GM12872 (cell line): ENCODE measurements around the gene KLF6.

Experiments used
- CTCF ChIP-seq: IDR thresholded peaks from 3 replicates; pipeline ENCODE4 v1.5.1; 2011; ENCODE audit warnings: low read depth, mild to moderate bottlenecking, low read length, moderate library complexity; ENCODE audit not compliant: insufficient read depth

Gene KLF6

GRCh38 chr10:3761904-3762303 lies 23.1 kb downstream of the KLF6 start:
- TF ChIP-seq CTCF, result no peak

GRCh38 chr10:3761021-3761686 lies 23.9 kb downstream of the KLF6 start:
- no peak for TF ChIP-seq CTCF

GRCh38 chr10:3760083-3760482 lies 24.9 kb downstream of the KLF6 start:
- TF ChIP-seq CTCF, result no peak

DNA sequence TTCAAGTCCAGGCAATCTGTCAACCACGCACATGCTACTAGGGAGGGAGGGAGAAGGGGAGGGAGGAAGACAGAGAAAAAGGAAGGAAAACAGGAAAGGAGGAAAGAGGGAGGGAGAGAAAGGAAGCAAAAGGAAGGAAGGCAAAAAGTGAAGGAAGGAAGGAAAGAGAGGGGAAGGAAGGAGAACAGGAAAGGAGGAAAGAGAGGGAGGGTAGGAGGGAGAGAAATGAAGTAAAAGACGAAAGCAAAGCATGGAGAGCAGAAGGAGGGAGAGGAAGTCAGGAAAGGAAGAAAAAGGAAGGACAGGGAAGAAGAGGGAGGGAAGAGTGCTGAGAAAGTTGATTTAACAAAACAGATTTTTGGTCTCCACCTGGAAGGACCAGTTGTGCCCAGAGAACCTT lies 25.6 kb downstream of the KLF6 start:
- TF ChIP-seq CTCF, result no peak

DNA sequence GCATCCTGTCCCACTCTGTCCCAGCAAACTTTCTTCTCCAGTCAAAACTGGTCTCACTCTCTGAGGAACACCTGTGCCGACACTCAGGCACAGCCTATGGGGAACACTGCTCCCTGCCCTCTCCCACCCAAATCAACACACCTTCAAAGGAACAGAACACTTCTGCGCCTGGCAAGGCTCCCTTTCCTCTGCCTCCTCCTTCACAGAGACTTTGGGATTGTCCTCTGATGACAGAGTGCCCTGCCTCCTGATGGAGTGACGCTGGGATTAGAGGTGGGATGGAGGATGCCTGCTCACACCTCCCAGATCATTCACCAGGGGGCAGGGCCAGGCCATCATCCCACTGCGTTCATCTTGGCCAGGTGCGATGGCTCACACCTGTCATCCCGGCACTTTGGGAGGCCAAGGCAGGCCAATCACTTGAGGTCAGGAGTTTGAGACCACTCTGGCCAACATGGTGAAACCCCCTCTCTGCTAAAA lies 26.5 kb downstream of the KLF6 start:
- TF ChIP-seq CTCF, result no peak

GRCh38 chr10:3757638-3758490 lies 27.1 kb downstream of the KLF6 start:
- no peak for TF ChIP-seq CTCF

- no peak for TF ChIP-seq CTCF
These were observed 27.8 kb downstream of the KLF6 start for GRCh38 chr10:3757250-3757637.
